CD4-positive, alpha-beta T cell treated with Interleukin-15 for 1 hour (primary cell): ENCODE results near the gene SDK1.

Experiments used
- DNase-seq: peaks from one replicate; pipeline ENCODE4 v3.0.0-alpha.2; 2020

SDK1 gene

DNA sequence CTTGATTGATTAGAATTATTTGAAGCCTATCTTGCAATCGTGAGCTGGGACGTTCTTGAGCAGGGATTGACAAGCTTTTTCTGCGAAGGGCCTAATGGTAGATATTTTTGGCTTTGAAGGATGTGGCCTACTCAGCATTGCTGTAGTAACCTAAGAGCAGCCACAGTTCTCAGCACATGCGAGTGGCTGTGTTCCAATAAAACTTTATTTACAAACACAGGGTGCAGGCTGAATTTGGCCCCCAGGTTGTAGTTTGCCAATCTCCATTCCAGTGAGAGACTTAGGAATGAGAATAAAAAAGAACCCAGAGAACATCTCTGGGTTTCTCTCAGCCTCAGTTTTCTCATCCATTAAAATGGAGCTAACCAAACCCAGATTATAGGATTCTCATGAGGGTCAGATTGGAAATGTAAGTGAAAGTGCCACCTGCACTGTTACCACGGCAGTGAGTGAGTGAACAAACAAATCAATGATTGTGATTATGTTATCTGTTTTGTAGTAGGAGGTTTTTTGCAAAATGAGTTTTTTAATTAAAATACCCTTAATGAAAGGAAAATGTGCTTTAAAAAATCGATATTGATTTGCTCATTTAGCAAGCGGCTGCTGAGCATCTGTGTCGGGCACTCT, 664.0 kb downstream of the SDK1 start:
- no peak for DNase-seq

DNA sequence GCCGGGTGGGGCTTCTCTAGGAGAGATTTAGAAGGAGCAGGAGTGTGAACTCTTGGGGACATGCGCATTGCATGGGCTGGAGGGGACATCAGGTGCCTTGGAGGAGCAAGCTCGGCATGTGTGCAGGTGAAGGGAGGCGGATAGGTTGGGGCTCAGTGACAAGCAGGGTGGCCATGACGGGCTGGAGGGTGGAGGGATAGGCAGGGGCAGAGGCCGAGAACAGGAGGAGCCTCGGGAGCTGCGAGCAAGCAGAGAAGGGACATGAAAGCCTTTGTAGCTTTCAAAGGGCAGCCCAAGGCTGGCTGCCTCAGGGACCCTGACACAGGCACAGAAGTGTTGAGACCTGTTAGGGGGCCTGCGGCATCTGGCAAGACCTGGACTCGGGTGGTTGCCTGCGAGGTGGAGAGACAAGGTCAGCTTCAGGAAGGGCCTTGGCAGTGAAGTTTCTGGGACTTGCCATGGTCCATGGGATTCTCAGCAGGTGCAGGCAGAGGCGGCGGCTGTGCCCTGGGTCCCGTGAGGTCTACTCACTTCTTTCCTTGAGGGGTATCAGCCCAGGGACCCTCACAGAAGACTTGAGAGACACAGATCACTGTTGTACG, 664.8 kb downstream of the SDK1 start:
- no peak for DNase-seq

- no peak for DNase-seq
Observed at GRCh38 chr7:3968234-3968633, 667.2 kb downstream of the SDK1 start.

- no peak for DNase-seq
Observed at GRCh38 chr7:3969286-3969685, 668.2 kb downstream of the SDK1 start.

DNA sequence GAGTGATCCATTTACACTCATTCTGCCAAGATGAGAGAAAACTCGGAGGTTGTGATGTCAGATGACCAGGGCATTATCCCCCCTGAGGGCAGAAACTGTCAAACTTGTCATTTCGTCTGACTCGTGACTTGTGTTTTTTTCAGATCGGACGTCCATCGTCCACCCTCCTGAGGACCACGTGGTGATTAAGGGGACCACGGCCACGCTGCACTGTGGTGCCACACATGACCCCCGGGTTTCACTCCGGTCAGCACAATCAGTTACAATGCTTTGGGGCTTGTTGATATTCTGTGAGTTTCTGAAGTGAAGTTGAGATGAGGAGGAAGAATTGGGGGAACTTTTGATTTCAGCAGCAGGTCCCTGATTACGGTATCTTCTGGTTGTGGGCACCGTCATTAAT, 670.3 kb downstream of the SDK1 start:
- DNase-seq = no peak

GRCh38 chr7:3973264-3973663, 672.2 kb downstream of the SDK1 start:
- DNase-seq = no peak

DNA sequence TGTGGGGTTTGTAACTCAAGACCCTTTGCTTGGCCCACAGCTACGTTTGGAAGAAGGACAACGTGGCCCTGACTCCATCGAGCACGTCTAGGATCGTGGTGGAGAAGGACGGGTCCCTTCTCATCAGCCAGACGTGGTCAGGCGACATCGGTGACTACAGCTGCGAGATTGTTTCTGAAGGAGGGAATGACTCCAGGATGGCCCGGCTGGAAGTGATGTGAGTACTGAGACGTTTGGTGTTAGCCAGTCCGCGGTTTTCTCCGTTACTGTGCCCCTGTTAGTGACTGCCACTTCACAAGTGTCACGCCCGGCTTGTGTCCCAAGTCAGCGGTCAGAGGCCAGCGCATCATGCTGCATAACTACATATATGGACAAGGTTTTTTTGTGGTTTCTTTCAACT, 673.3 kb downstream of the SDK1 start:
- no peak for DNase-seq

DNA sequence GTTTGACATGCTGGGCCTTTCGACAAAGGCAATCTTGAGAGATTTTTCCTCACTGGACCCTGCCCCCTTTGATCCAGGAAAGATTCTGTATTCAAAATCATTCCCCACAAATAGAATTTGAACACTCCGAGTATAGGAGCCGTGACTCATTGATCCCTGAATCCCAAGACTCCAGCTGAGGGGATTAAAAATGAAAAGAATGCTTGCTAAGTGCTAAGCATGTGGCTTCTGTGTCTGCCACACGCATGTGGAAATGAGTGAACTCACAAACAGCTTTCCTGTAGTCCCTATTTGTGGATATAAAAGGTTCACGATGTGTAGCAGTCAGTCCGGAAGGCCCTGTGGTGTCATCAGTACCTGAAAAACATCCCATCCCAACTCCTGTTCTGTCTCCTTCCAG, 674.3 kb downstream of the SDK1 start:
- no peak for DNase-seq

- no peak for DNase-seq
Observed at GRCh38 chr7:3977391-3977790, 676.3 kb downstream of the SDK1 start.

DNA sequence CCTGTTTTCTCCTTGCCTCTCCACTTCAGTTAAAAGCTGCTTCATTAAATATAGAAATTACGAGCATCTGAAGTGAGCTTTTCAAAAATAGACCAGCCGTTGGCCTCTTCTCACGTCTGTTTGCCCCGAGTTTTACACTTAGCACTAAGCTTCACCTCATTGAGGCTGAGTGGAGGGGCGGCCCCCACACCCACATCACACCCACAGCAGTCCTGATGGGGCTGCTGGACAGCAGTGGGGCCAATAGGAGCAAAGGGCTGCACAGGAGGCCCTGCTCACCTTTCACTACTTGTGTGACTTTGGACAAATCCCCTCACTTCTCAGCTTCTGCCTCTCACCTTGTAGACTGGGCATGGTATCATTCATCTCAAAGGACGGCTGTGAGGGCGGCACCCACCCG, 677.8 kb downstream of the SDK1 start:
- no peak for DNase-seq

DNA sequence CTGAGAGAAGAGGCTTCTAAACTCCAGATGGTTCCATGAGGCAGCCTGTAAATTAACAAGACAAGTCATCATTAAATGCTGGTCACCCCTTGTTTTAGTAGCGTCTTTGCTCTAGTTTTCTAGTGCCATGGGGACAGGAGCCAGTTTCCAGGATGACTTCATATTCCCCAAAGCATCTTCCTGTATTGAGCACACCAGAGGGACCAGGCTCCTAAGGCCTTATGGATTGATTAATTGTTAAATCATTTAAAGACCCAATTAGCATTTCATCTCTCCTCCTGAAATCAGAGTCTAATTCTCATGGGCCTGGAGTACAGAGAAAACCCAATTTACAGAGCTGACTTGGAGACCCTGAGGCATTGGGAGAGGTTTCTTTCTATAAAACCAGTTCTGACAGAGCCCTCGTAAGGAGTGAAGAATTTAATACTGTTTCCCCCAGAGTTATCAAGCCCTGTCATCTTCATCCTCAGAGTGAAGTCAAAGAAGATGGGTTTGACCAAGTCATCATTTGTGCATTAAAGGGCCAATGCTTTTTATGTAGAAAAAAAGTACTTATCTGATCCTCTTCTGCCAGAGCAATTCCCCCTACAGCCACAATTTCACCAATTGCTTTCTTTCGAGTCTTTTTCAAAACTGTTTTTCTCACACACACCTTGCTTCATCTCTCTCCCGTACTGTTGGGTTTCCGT, 678.7 kb downstream of the SDK1 start:
- no peak for DNase-seq

DNA sequence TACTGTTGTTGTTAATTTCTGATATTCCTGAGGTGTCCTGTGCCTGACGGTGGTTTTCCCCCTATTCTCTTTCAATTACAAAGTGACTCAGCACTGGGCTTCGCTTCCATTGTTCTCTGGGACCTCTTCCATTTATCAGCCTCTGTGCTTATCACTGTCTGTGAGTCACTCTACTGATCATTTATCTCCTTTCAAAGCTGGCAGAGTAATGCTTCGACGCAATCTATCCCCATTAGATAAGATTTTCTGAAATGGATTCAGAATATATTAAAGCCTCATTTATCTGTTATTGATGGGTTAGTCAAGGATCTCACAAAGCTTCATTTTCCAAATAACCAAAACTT, 679.2 kb downstream of the SDK1 start:
- no peak for DNase-seq

- DNase-seq = no peak
Observed at GRCh38 chr7:3981281-3981680, 680.2 kb downstream of the SDK1 start.

- no peak for DNase-seq
Observed at GRCh38 chr7:3984456-3984855, 683.4 kb downstream of the SDK1 start.

- DNase-seq = no peak
Observed at GRCh38 chr7:3986927-3987326, 685.9 kb downstream of the SDK1 start.

GRCh38 chr7:3987426-3987927, 686.4 kb downstream of the SDK1 start:
- no peak for DNase-seq

- no peak for DNase-seq
Observed at GRCh38 chr7:3989723-3990122, 688.7 kb downstream of the SDK1 start.

- DNase-seq = no peak
Observed at GRCh38 chr7:3991731-3992231, 690.7 kb downstream of the SDK1 start.

GRCh38 chr7:3992841-3993240, 691.8 kb downstream of the SDK1 start:
- DNase-seq = no peak

GRCh38 chr7:3994764-3995163, 693.7 kb downstream of the SDK1 start:
- no peak for DNase-seq

DNA sequence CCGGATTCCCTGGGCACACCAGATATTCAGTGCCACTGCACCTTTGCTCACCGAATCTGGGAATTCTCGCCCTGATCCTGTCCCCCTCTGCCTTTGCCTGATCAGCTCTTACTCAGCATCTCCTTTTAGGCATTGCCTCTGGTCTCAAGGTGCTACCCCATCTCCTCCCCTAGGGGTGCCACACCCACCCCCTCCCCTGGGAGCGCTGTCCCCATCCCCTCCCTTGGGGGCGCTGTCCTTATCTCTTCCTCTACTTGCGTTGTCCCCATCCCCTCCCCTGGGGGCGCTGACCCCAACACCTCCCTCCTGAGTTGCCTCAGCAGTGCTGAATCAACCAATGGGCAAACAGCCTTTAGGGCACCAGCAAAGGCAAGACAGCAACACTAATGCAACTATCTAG, 694.1 kb downstream of the SDK1 start:
- DNase-seq = no peak

DNA sequence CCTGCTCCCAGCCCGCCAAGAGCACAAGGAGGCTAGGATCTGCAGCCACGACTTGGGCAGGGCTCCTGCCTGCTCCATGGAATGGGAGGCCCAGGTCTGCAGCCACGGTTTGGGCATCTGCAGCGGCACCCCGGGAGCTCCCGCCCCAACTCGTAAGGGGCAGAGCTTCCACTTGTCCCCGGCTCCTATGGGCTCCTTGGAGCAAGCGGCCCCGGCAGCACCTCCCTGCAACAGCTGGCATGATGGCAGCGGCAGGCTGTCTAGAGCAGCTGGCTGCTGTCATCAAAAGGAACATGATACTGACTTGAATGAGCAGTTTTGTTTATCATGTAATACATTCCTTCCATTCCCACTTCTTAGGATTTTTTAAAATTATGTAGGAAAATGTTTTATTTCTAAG, 697.0 kb downstream of the SDK1 start:
- no peak for DNase-seq

GRCh38 chr7:4000139-4000538, 699.1 kb downstream of the SDK1 start:
- DNase-seq = no peak

- DNase-seq = no peak
Observed at GRCh38 chr7:4000934-4001333, 699.9 kb downstream of the SDK1 start.
